Neuronal stem cell (in vitro differentiated cells): ENCODE measurements around the gene TBATA.
A peak's percentile ranks its signal among the peaks of the same experiment; 100 is the strongest.

ENCODE experiments used
- DNase-seq: peaks from one replicate; pipeline ENCODE4 v3.0.0-alpha.2; 2013; ENCODE audit warnings: low spot score
- H2AFZ ChIP-seq: one replicate; pipeline ENCODE4 v1.6.1; 2013; ENCODE audit warnings: mild to moderate bottlenecking, low read length, inconsistent platforms
- H2AK5ac ChIP-seq: 2 replicates; pipeline ENCODE4 v1.6.1; 2013; ENCODE audit warnings: low read depth, mild to moderate bottlenecking, inconsistent platforms, low read length, moderate library complexity, mixed read lengths
- H2BK120ac ChIP-seq: 2 replicates; pipeline ENCODE4 v1.6.1; 2013; ENCODE audit warnings: low read depth, mild to moderate bottlenecking, inconsistent platforms, low read length, moderate library complexity, mixed read lengths
- H2BK12ac ChIP-seq: one replicate; pipeline ENCODE4 v1.6.1; 2013; ENCODE audit warnings: low read length, inconsistent platforms
- H2BK15ac ChIP-seq: 2 replicates; pipeline ENCODE4 v1.6.1; 2013; ENCODE audit warnings: mild to moderate bottlenecking, low read length, inconsistent platforms, mixed read lengths
- H2BK5ac ChIP-seq: one replicate; pipeline ENCODE4 v1.6.1; 2013; ENCODE audit warnings: inconsistent platforms, mild to moderate bottlenecking, low read length, moderate library complexity
- H3K14ac ChIP-seq: one replicate; pipeline ENCODE4 v1.6.1; 2013; ENCODE audit warnings: low read length, inconsistent platforms
- H3K18ac ChIP-seq: 2 replicates; pipeline ENCODE4 v1.6.1; 2013; ENCODE audit warnings: low read length, inconsistent platforms
- H3K23ac ChIP-seq: 2 replicates; pipeline ENCODE4 v1.6.1; 2013; ENCODE audit warnings: low read depth, mild to moderate bottlenecking, mixed read lengths, low read length, inconsistent platforms; ENCODE audit not compliant: poor library complexity
- H3K27ac ChIP-seq: replicated peaks from 3 replicates; pipeline ENCODE4 v1.5.1; 2013; ENCODE audit warnings: low read length, inconsistent platforms
- H3K27me3 ChIP-seq, 3 experiments: 2 replicates each; pipeline ENCODE4 v1.6.1; 2013; ENCODE audit warnings: low read length in 3 of 3, mild to moderate bottlenecking in 2 of 3, inconsistent platforms in 1 of 3, low read depth in 1 of 3, mixed read lengths in 1 of 3, moderate library complexity in 1 of 3; ENCODE audit not compliant: control insufficient read depth in 3 of 3, insufficient read depth in 3 of 3
- H3K36me3 ChIP-seq, 2 donors: replicated peaks in 1 of 2; 2 replicates each; pipeline ENCODE4 v1.6.1; 2013; ENCODE audit warnings: low read length in 2 of 2; ENCODE audit not compliant: control insufficient read depth in 2 of 2, insufficient read depth in 2 of 2
- H3K4ac ChIP-seq: 2 replicates; pipeline ENCODE4 v1.6.1; 2013; ENCODE audit warnings: inconsistent platforms, mild to moderate bottlenecking, low read length, moderate library complexity
- H3K4me1 ChIP-seq, 2 donors: 1 replicate in 1 of 2; 2 replicates in 1 of 2; pipeline ENCODE4 v1.6.1; 2013; ENCODE audit warnings: low read length in 2 of 2, low read depth in 1 of 2; ENCODE audit not compliant: control insufficient read depth in 2 of 2, insufficient read depth in 1 of 2
- H3K4me2 ChIP-seq: one replicate; pipeline ENCODE4 v1.6.1; 2013; ENCODE audit warnings: mild to moderate bottlenecking, low read length, inconsistent platforms; ENCODE audit not compliant: insufficient read depth, poor library complexity, severe bottlenecking
- H3K4me3 ChIP-seq, 2 donors: 2 replicates each; pipeline ENCODE4 v1.5.1; 2013; ENCODE audit warnings: low read length in 2 of 2, mild to moderate bottlenecking in 2 of 2, inconsistent platforms in 1 of 2, moderate library complexity in 1 of 2
- H3K79me1 ChIP-seq: one replicate; pipeline ENCODE4 v1.6.1; 2013; ENCODE audit warnings: low read depth, mild to moderate bottlenecking, inconsistent platforms, low read length, moderate library complexity
- H3K9ac ChIP-seq: one replicate; pipeline ENCODE4 v1.6.1; 2013; ENCODE audit warnings: mild to moderate bottlenecking, low read depth, low read length, inconsistent platforms; ENCODE audit not compliant: poor library complexity
- H3K9me3 ChIP-seq, 2 donors: replicated peaks in 1 of 2; 2 replicates each; pipeline versions ENCODE3 to v1.6.1; 2013; ENCODE audit warnings: low read length in 2 of 2, mild to moderate bottlenecking in 2 of 2, inconsistent platforms in 1 of 2, low read depth in 1 of 2, mixed read lengths in 1 of 2, moderate library complexity in 1 of 2; ENCODE audit not compliant: control insufficient read depth in 2 of 2, insufficient read depth in 1 of 2
- H4K8ac ChIP-seq: one replicate; pipeline ENCODE4 v1.6.1; 2013; ENCODE audit warnings: low read depth, mild to moderate bottlenecking, inconsistent platforms, low read length, moderate library complexity
- H4K91ac ChIP-seq: one replicate; pipeline ENCODE4 v1.6.1; 2013; ENCODE audit warnings: low read length, low read depth, mild to moderate bottlenecking, inconsistent platforms; ENCODE audit not compliant: poor library complexity
- WGBS, 2 donors: extraction: QIAGEN DNeasy Blood & Tissue Kit; methylation state at CpG; one replicate each; pipeline ENCODE4 v1.1.7; 2013; ENCODE audit warnings: missing lambda C conversion rate in 2 of 2, mixed read lengths in 1 of 2; ENCODE audit not compliant: insufficient read length in 2 of 2, insufficient replicate concordance in 1 of 2; ENCODE audit errors: extremely low coverage in 2 of 2; 5-methylcytosine and 5-hydroxymethylcytosine counted together

The TBATA gene

GRCh38 chr10:70736525-70736924, 48.7 kb downstream of the TBATA start:
- peak overlapping the region; percentile 72 for H3K18ac ChIP-seq
- H2BK120ac ChIP-seq: no peak overlapping the region
- peak overlapping the region; percentile 82 for H2BK15ac ChIP-seq
- no peak overlapping the region for H2BK12ac ChIP-seq
- H3K36me3 ChIP-seq: no peaks in the 10 kb centered on the region
- no peak overlapping the region for H2BK5ac ChIP-seq
- no peak overlapping the region for H3K4me3 ChIP-seq
- peak overlapping the region; percentile 60 for H3K14ac ChIP-seq
- no peak overlapping the region for H3K9ac ChIP-seq
- no peak overlapping the region for H4K8ac ChIP-seq
- no peak for DNase-seq
- H3K27ac ChIP-seq: no peak overlapping the region
- no peaks in the 10 kb centered on the region for H3K79me1 ChIP-seq
- H3K4me1 ChIP-seq: peaks cover 2 to 16% of the 10 kb centered on the region in 2 donors
- H4K91ac ChIP-seq: no peak overlapping the region
- WGBS, 2 donors: no CpG with 5 or more reads among the region's 3 CpGs
- H3K27me3 ChIP-seq: no peaks in the 10 kb centered on the region
- H3K9me3 ChIP-seq: no peaks in the 10 kb centered on the region
- no peak overlapping the region for H3K23ac ChIP-seq
- H3K4me2 ChIP-seq: no peak overlapping the region
- H2AK5ac ChIP-seq: peak overlapping the region; percentile 64
- H3K4ac ChIP-seq: no peak overlapping the region
- no peak overlapping the region for H2AFZ ChIP-seq

- Histone ChIP-seq H3K4ac (no peak overlapping the region), H3K4me2 (no peak overlapping the region), H2AFZ (no peak overlapping the region), H3K9me3 (peaks cover 0 to 1% of the 10 kb centered on the region in 2 donors), H3K79me1 (no peaks in the 10 kb centered on the region), H2AK5ac (no peak overlapping the region), H2BK120ac (no peak overlapping the region), H3K4me1 (peaks cover 2 to 14% of the 10 kb centered on the region in 2 donors), H3K18ac (peak overlapping the region; percentile 62), H3K27ac (no peak overlapping the region), H2BK12ac (no peak overlapping the region), H4K8ac (no peak overlapping the region), H3K23ac (peak overlapping the region; percentile 27), H2BK15ac (peak overlapping the region; percentile 82), H2BK5ac (no peak overlapping the region), H3K36me3 (no peaks in the 10 kb centered on the region), H4K91ac (no peak overlapping the region), H3K4me3 (no peak overlapping the region), H3K27me3 (no peaks in the 10 kb centered on the region), H3K14ac (no peak overlapping the region), H3K9ac (peak overlapping the region; percentile 17)
- WGBS, 2 donors: no CpG with 5 or more reads among the region's 3 CpGs
- DNase-seq: no peak
Measured at GRCh38 chr10:70735161-70735560, 50.0 kb downstream of the TBATA start.

GRCh38 chr10:70733051-70733450, 52.1 kb downstream of the TBATA start:
- no peak overlapping the region for H2AFZ ChIP-seq
- no peak overlapping the region for H2BK12ac ChIP-seq
- no peak overlapping the region for H4K91ac ChIP-seq
- no peak overlapping the region for H3K4me2 ChIP-seq
- H3K27me3 ChIP-seq: peaks cover 0 to 8% (median 0%) of the 10 kb centered on the region in 3 experiments
- no peak overlapping the region for H3K4ac ChIP-seq
- no peaks in the 10 kb centered on the region for H3K79me1 ChIP-seq
- H4K8ac ChIP-seq: no peak overlapping the region
- no peaks in the 10 kb centered on the region for H3K36me3 ChIP-seq
- peaks cover 0 to 1% of the 10 kb centered on the region in 2 donors for H3K9me3 ChIP-seq
- H2AK5ac ChIP-seq: no peak overlapping the region
- no peak overlapping the region for H3K27ac ChIP-seq
- no peak overlapping the region for H3K9ac ChIP-seq
- DNase-seq: no peak
- no peak overlapping the region for H2BK15ac ChIP-seq
- peaks cover 2 to 11% of the 10 kb centered on the region in 2 donors for H3K4me1 ChIP-seq
- H3K18ac ChIP-seq: no peak overlapping the region
- no peak overlapping the region for H3K23ac ChIP-seq
- no peak overlapping the region for H2BK120ac ChIP-seq
- no CpG with 5 or more reads among the region's 1 CpG for WGBS, 2 donors
- H3K4me3 ChIP-seq: no peak overlapping the region
- no peak overlapping the region for H2BK5ac ChIP-seq
- H3K14ac ChIP-seq: no peak overlapping the region

GRCh38 chr10:70732569-70732968, 52.6 kb downstream of the TBATA start:
- WGBS, 2 donors: no CpG with 5 or more reads among the region's 4 CpGs
- DNase-seq: no peak
- no peak overlapping the region for H2BK5ac ChIP-seq

More at GRCh38 chr10:70732569-70732968, 52.6 kb downstream of the TBATA start:
- no peak overlapping the region for H4K91ac ChIP-seq
- H3K4me2 ChIP-seq: no peak overlapping the region
- H2AK5ac ChIP-seq: no peak overlapping the region
- no peak overlapping the region for H3K18ac ChIP-seq
- no peak overlapping the region for H2AFZ ChIP-seq
- no peak overlapping the region for H3K4ac ChIP-seq
- H3K27me3 ChIP-seq: peaks cover 0 to 8% (median 0%) of the 10 kb centered on the region in 3 experiments
- H3K23ac ChIP-seq: no peak overlapping the region
- no peak overlapping the region for H3K14ac ChIP-seq
- peaks cover 0 to 1% of the 10 kb centered on the region in 2 donors for H3K9me3 ChIP-seq
- H4K8ac ChIP-seq: no peak overlapping the region
- no peak overlapping the region for H2BK12ac ChIP-seq
- H2BK120ac ChIP-seq: no peak overlapping the region
- no peak overlapping the region for H3K4me3 ChIP-seq
- H3K4me1 ChIP-seq: peaks cover 2 to 11% of the 10 kb centered on the region in 2 donors
- H3K79me1 ChIP-seq: no peaks in the 10 kb centered on the region
- H3K9ac ChIP-seq: no peak overlapping the region
- H3K27ac ChIP-seq: no peak overlapping the region
- H3K36me3 ChIP-seq: no peaks in the 10 kb centered on the region
- no peak overlapping the region for H2BK15ac ChIP-seq
